Osteoblast (primary cell): ENCODE measurements around the gene C3orf20. TPM values are rescaled to one million over a fixed set of nuclear protein-coding genes. Genes with fewer than 3 reads are reported as not detected.

ENCODE experiments used
- DNase-seq: peaks from one replicate; pipeline ENCODE4 v3.0.0; 2011; ENCODE audit warnings: low spot score, mixed read lengths; ENCODE audit not compliant: insufficient read length; ENCODE audit errors: missing footprints
- H2AFZ ChIP-seq: 2 replicates; pipeline ENCODE4 v1.6.0; 2011; ENCODE audit warnings: mild to moderate bottlenecking, low read length
- H3K27ac ChIP-seq: 2 replicates; pipeline ENCODE4 v1.5.1; 2011; ENCODE audit warnings: mild to moderate bottlenecking, low read depth, low read length, moderate library complexity
- H3K27me3 ChIP-seq: 2 replicates; pipeline ENCODE4 v1.6.0; 2012; ENCODE audit warnings: mild to moderate bottlenecking, control low read depth, inconsistent platforms, low read length, moderate library complexity; ENCODE audit not compliant: insufficient read depth
- H3K36me3 ChIP-seq: 2 replicates; pipeline ENCODE4 v1.5.1; 2011; ENCODE audit warnings: mild to moderate bottlenecking, low read length, control low read depth, moderate library complexity; ENCODE audit not compliant: insufficient read depth
- H3K4me1 ChIP-seq: 2 replicates; pipeline ENCODE4 v1.5.1; 2011; ENCODE audit warnings: mild to moderate bottlenecking, low read length, control low read depth, moderate library complexity; ENCODE audit not compliant: insufficient read depth
- H3K4me2 ChIP-seq: 2 replicates; pipeline ENCODE4 v1.6.0; 2011; ENCODE audit warnings: mild to moderate bottlenecking, low read length; ENCODE audit not compliant: insufficient read depth
- H3K4me3 ChIP-seq: fragments of 200-600 bp; sonication (generic); 3 replicates; pipeline ENCODE4 v1.5.1; 2012; ENCODE audit warnings: mild to moderate bottlenecking, low read length, inconsistent platforms; ENCODE audit not compliant: insufficient read depth
- H3K79me2 ChIP-seq: 2 replicates; pipeline ENCODE4 v1.6.0; 2012; ENCODE audit warnings: mild to moderate bottlenecking, low read length, control low read depth, inconsistent platforms; ENCODE audit not compliant: insufficient read depth
- H3K9me3 ChIP-seq: 2 replicates; pipeline ENCODE4 v1.5.1; 2011; ENCODE audit warnings: low read depth, low read length, control low read depth
- H4K20me1 ChIP-seq: 2 replicates; pipeline ENCODE4 v1.6.0; 2012; ENCODE audit warnings: mild to moderate bottlenecking, low read length, control low read depth; ENCODE audit not compliant: insufficient read depth
- CTCF ChIP-seq: IDR thresholded peaks from 2 replicates; pipeline ENCODE4 v1.5.1; 2011; ENCODE audit warnings: mild to moderate bottlenecking, low read depth, low read length, moderate library complexity; ENCODE audit errors: extremely low read depth
- total RNA-seq: library from RNA; depleted of rRNA; stranded (reverse); fragments of >200 nt; gene quantifications from 2 replicates; pipeline ENCODE4 v1.2.3, GENCODE V29; 2012

The C3orf20 gene
- total RNA-seq, 1 donor = under 0.01 TPM

- Histone ChIP-seq H3K27ac (no peak overlapping the region), H3K9me3 (no peaks in the 10 kb centered on the region), H3K36me3 (no peaks in the 10 kb centered on the region), H3K27me3 (no peaks in the 10 kb centered on the region), H3K4me3 (no peak overlapping the region), H3K79me2 (no peaks in the 10 kb centered on the region), H3K4me2 (no peak overlapping the region), H3K4me1 (peaks cover 4% of the 10 kb centered on the region), H4K20me1 (no peaks in the 10 kb centered on the region), H2AFZ (no peak overlapping the region)
- no peak for DNase-seq
- TF ChIP-seq CTCF = no peak
These were observed 41.6 kb downstream of the C3orf20 start for GRCh38 chr3:14716591-14716990.

GRCh38 chr3:14717307-14717706 is 42.4 kb downstream of the C3orf20 start:
- Histone ChIP-seq H3K4me1 (peaks cover 4% of the 10 kb centered on the region), H3K36me3 (no peaks in the 10 kb centered on the region)
- TF ChIP-seq CTCF = no peak

GRCh38 chr3:14718539-14718938 is 43.6 kb downstream of the C3orf20 start:
- H3K36me3 ChIP-seq = no peaks in the 10 kb centered on the region
- no peaks in the 10 kb centered on the region for H3K79me2 ChIP-seq
- peaks cover 4% of the 10 kb centered on the region for H3K4me1 ChIP-seq
- no peak overlapping the region for H3K27ac ChIP-seq
- no peak overlapping the region for H3K4me3 ChIP-seq
- H3K9me3 ChIP-seq = no peaks in the 10 kb centered on the region
- no peak for DNase-seq
- H4K20me1 ChIP-seq = no peaks in the 10 kb centered on the region
- H2AFZ ChIP-seq = no peak overlapping the region
- H3K27me3 ChIP-seq = no peaks in the 10 kb centered on the region
- TF ChIP-seq CTCF = no peak
- H3K4me2 ChIP-seq = no peak overlapping the region

More at GRCh38 chr3:14717307-14717706, 42.4 kb downstream of the C3orf20 start:
- no peaks in the 10 kb centered on the region for H3K9me3 ChIP-seq
- H4K20me1 ChIP-seq = no peaks in the 10 kb centered on the region
- no peak overlapping the region for H3K4me2 ChIP-seq
- DNase-seq = no peak
- no peaks in the 10 kb centered on the region for H3K79me2 ChIP-seq
- H2AFZ ChIP-seq = no peak overlapping the region
- no peak overlapping the region for H3K27ac ChIP-seq
- no peak overlapping the region for H3K4me3 ChIP-seq
- no peaks in the 10 kb centered on the region for H3K27me3 ChIP-seq

GRCh38 chr3:14719006-14719405 is 44.1 kb downstream of the C3orf20 start:
- Histone ChIP-seq H3K36me3 (no peaks in the 10 kb centered on the region), H3K4me3 (no peak overlapping the region), H3K4me1 (peaks cover 4% of the 10 kb centered on the region), H4K20me1 (no peaks in the 10 kb centered on the region), H3K79me2 (no peaks in the 10 kb centered on the region), H3K4me2 (no peak overlapping the region), H2AFZ (no peak overlapping the region), H3K9me3 (no peaks in the 10 kb centered on the region), H3K27me3 (no peaks in the 10 kb centered on the region), H3K27ac (no peak overlapping the region)
- no peak for TF ChIP-seq CTCF
- no peak for DNase-seq
